Psoas muscle (tissue), 8 donors: ENCODE data around the gene MAPK13. TPM values are rescaled to one million over a fixed set of nuclear protein-coding genes. Genes with fewer than 3 reads are reported as not detected.

Experiments used
- ATAC-seq, 4 donors: fragments of 200-7000 bp; cut with Tn5 transposase; one replicate each; pipeline ENCODE4 v1.9.1; 2020; ENCODE audit warnings: moderate library complexity in 3 of 4, mild to moderate bottlenecking in 2 of 4
- DNase-seq, 2 donors: peaks; one replicate each; pipeline ENCODE4 v3.0.0-alpha.2; 2020
- H3K27ac ChIP-seq: fragments of 200-600 bp; one replicate; pipeline ENCODE4 v1.8.0; 2022
- H3K27me3 ChIP-seq, 3 donors: fragments of 200-600 bp in 1 of 3; one replicate each; pipeline versions ENCODE4 v1.6.1 to v1.8.0; 2013 to 2022; ENCODE audit warnings: low read length in 2 of 3, mild to moderate bottlenecking in 2 of 3, moderate library complexity in 1 of 3; ENCODE audit not compliant: insufficient read depth in 3 of 3
- H3K36me3 ChIP-seq, 2 donors: fragments of 200-600 bp in 1 of 2; one replicate each; pipeline versions ENCODE4 v1.6.1 to v1.8.0; 2013 to 2022; ENCODE audit warnings: low read depth in 1 of 2, mild to moderate bottlenecking in 1 of 2, moderate library complexity in 1 of 2; ENCODE audit not compliant: insufficient read depth in 1 of 2
- H3K4me1 ChIP-seq: fragments of 200-600 bp; one replicate; pipeline ENCODE4 v1.8.0; 2022
- H3K4me3 ChIP-seq: fragments of 200-600 bp; one replicate; pipeline ENCODE4 v1.8.0; 2022; ENCODE audit warnings: mild to moderate bottlenecking
- H3K9me3 ChIP-seq: fragments of 200-600 bp; one replicate; pipeline ENCODE4 v1.8.0; 2022
- CTCF ChIP-seq: fragments of 200-600 bp; IDR thresholded peaks from one replicate; pipeline ENCODE4 v1.8.0; 2022; ENCODE audit warnings: antibody characterized with exemption
- WGBS, 3 donors: extraction: QIAGEN DNeasy Blood & Tissue Kit; methylation state at CpG; one replicate each; pipeline versions ENCODE4 v1.1.6 to v1.1.7; 2013; 5-methylcytosine and 5-hydroxymethylcytosine counted together
- intact Hi-C, 2 donors: fragments of 100-400 bp; cut with DNase I; formaldehyde crosslinking; loops; one replicate each; pipeline versions ENCODE4 v1.11.0 to v1.14.2; 2022
- polyA plus RNA-seq, 3 donors: library from polyadenylated mRNA; stranded (reverse); fragments of 200-250 nt; gene quantifications; one replicate each; pipeline ENCODE4 v1.2.3, GENCODE V29; 2013
- total RNA-seq, 4 donors: library from RNA; stranded (reverse); fragmentation: NEBNext Ultra II Directional in 2 of 4; extraction: Animal tissue kit (Norgen Biotek cat#: 25700) in 2 of 4; gene quantifications; one replicate each; pipeline versions ENCODE4 v1.2.1 to v1.2.4, GENCODE V29; 2021 to 2023
- donor health status: healthy with polysubstance abuse.
- donor health status: DM: no; HTN: no; CAD: no; lungs with moderate emphysema.
- donor health status: Bipolar disorder and iron deficiency.
- donor health status: healthy.
- donor health status: DM: yes; HTN: yes; CAD: no.
- donor health status: DM: no; HTN: no; CAD: no.
- donor health status: DM: no; HTN: no; CAD: no.
- donor health status: DM: yes; HTN: yes; CAD: no.

Gene MAPK13
- total and polyA plus RNA-seq, 7 donors, result 0.49 to 4.0 (median 1.6) TPM

GRCh38 chr6:36098920-36099647 lies 31.2 kb upstream of the MAPK13 start:
- Histone ChIP-seq H3K4me3 (no peak overlapping the region), H3K27ac (no peak overlapping the region), H3K27me3 (no peaks in the 10 kb centered on the region), H3K4me1 (peaks cover 4% of the 10 kb centered on the region), H3K9me3 (no peaks in the 10 kb centered on the region), H3K36me3 (peaks cover 7 to 40% of the 10 kb centered on the region in 2 donors)
- intact Hi-C loops, result loop anchor here in 1 of 2 donors (10.0 kb wide), 1 partner anchor 174 kb away; the partner anchor contains the start of gene SRPK1
- ATAC-seq, result no peak
- DNase-seq, result no peak
- WGBS, 3 donors, result 60 to 77% (median 63%) methylated on average over 5 of the region's 5 CpGs
- TF ChIP-seq CTCF, result no peak

- intact Hi-C loops, result loop anchor here in 1 of 2 donors (10.0 kb wide), 1 partner anchor 175 kb away; the partner anchor contains the start of gene SRPK1
- H3K9me3 ChIP-seq, result no peaks in the 10 kb centered on the region
- no peak overlapping the region for H3K4me3 ChIP-seq
- H3K36me3 ChIP-seq, result peaks cover 7 to 48% of the 10 kb centered on the region in 2 donors
- H3K27ac ChIP-seq, result no peak overlapping the region
- no peak for TF ChIP-seq CTCF
- peaks cover 1% of the 10 kb centered on the region for H3K4me1 ChIP-seq
- H3K27me3 ChIP-seq, result no peaks in the 10 kb centered on the region
- DNase-seq (no peak), ATAC-seq (no peak)
- WGBS, 3 donors, result 65 to 69% (median 66%) methylated on average over 6 of the region's 6 CpGs
These were observed 30.3 kb upstream of the MAPK13 start for GRCh38 chr6:36099869-36100483.

GRCh38 chr6:36101691-36102090 lies 28.6 kb upstream of the MAPK13 start:
- intact Hi-C loops, result no loop called here
- 95 to 100% (median 97%) methylated on average over 3 of the region's 3 CpGs for WGBS, 3 donors
- no peak for TF ChIP-seq CTCF

GRCh38 chr6:36102853-36103252 lies 27.5 kb upstream of the MAPK13 start:
- Histone ChIP-seq H3K27me3 (no peaks in the 10 kb centered on the region), H3K4me3 (no peak overlapping the region), H3K4me1 (no peaks in the 10 kb centered on the region), H3K27ac (no peak overlapping the region), H3K36me3 (peaks cover 2 to 50% of the 10 kb centered on the region in 2 donors), H3K9me3 (no peaks in the 10 kb centered on the region)
- intact Hi-C loops, result no loop called here
- ATAC-seq (no peak), DNase-seq (no peak)
- TF ChIP-seq CTCF, result no peak
- 59 to 84% (median 64%) methylated on average over 4 of the region's 4 CpGs for WGBS, 3 donors

More at GRCh38 chr6:36101691-36102090, 28.6 kb upstream of the MAPK13 start:
- no peak overlapping the region for H3K4me3 ChIP-seq
- no peaks in the 10 kb centered on the region for H3K4me1 ChIP-seq
- no peaks in the 10 kb centered on the region for H3K27me3 ChIP-seq
- no peaks in the 10 kb centered on the region for H3K9me3 ChIP-seq
- no peak for DNase-seq
- H3K36me3 ChIP-seq, result peaks cover 5 to 48% of the 10 kb centered on the region in 2 donors
- no peak overlapping the region for H3K27ac ChIP-seq
- ATAC-seq, result no peak
